Bone marrow (tissue), 2 donors: ENCODE data around the gene SPINK5.
"Not testable (repeated sequence)": the region's sequence is repeated elsewhere in the genome, so short reads cannot be mapped to it uniquely, and the experiment has no call there.

Experiments
- DNase-seq, 2 donors: peaks; one replicate each; lab custom pipeline; 2025; lab: John Stamatoyannopoulos, UW

Gene SPINK5, protein sequence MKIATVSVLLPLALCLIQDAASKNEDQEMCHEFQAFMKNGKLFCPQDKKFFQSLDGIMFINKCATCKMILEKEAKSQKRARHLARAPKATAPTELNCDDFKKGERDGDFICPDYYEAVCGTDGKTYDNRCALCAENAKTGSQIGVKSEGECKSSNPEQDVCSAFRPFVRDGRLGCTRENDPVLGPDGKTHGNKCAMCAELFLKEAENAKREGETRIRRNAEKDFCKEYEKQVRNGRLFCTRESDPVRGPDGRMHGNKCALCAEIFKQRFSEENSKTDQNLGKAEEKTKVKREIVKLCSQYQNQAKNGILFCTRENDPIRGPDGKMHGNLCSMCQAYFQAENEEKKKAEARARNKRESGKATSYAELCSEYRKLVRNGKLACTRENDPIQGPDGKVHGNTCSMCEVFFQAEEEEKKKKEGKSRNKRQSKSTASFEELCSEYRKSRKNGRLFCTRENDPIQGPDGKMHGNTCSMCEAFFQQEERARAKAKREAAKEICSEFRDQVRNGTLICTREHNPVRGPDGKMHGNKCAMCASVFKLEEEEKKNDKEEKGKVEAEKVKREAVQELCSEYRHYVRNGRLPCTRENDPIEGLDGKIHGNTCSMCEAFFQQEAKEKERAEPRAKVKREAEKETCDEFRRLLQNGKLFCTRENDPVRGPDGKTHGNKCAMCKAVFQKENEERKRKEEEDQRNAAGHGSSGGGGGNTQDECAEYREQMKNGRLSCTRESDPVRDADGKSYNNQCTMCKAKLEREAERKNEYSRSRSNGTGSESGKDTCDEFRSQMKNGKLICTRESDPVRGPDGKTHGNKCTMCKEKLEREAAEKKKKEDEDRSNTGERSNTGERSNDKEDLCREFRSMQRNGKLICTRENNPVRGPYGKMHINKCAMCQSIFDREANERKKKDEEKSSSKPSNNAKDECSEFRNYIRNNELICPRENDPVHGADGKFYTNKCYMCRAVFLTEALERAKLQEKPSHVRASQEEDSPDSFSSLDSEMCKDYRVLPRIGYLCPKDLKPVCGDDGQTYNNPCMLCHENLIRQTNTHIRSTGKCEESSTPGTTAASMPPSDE

GRCh38 chr5:148063861-148064260 lies at the start of gene SPINK5:
SPINK5 (plus strand) TSS chr5:148063980; CDS start chr5:148064045, 65 bp downstream.
- DNase-seq = no peak

DNA sequence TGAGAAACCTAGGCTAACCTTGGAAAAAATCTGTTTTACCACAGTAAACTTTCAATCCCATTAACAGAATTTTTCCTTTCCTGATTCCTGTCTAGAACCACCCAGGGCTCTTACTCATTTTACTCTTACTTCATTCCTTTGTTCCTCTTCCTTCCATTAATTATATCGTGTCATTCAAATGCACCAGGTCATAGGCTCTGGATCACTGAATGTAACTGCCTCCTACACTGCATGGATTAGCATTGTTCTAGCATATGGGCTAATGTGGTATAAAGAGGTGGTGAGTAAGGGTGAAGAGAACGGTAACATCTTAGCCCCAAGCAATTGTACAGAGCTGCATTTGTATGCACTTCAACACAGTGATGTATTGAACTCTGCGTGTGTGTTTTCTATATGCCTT lies 49.5 kb upstream of the SPINK5 start:
- no peak for DNase-seq

- DNase-seq = no peak
Observed at GRCh38 chr5:148020257-148020988, 43.4 kb upstream of the SPINK5 start.

DNA sequence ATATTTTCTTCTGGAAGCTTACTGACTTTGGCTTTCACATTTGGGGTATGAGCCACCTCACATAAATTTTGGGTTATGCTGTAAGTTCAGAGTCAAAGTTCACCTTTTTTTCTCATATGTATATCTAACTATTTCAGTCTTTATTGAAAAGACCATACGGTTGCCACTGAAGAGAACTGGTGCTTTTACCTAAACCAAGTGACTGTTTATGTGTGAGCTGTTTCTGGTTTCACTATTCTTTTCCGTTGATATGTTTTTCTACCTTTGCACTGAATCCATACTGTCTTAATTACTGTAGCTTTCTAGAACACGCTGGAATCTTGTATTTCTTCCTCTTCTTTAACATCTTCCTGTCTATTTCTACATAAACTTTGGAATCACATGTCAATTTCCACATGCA lies 36.3 kb upstream of the SPINK5 start:
- DNase-seq = no peak

DNA sequence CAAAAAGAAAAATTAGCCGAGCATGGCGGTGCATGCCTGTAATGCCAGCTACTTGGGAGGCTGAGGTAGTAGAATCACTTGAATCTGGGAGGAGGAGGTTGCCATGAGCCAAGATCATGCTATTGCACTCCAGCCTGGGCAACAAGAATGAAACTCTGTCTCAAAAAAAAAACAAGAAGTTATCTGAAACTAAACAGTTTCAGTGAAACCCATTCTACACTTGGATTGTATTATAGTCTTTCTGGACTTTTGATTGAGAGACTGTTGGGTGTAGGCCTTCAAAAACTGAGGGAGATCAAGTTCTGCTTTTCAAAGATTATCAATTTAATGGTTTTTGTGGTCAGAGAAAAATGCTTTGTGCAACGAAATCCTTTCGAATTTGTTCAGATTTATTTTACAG lies 34.6 kb upstream of the SPINK5 start:
- no peak for DNase-seq

- DNase-seq = no peak
Observed at GRCh38 chr5:148033134-148033533, 30.6 kb upstream of the SPINK5 start.

- DNase-seq = no peak
Observed at GRCh38 chr5:148035676-148036075, 28.1 kb upstream of the SPINK5 start.

GRCh38 chr5:148042881-148043280 lies 20.9 kb upstream of the SPINK5 start:
- DNase-seq = no peak

DNA sequence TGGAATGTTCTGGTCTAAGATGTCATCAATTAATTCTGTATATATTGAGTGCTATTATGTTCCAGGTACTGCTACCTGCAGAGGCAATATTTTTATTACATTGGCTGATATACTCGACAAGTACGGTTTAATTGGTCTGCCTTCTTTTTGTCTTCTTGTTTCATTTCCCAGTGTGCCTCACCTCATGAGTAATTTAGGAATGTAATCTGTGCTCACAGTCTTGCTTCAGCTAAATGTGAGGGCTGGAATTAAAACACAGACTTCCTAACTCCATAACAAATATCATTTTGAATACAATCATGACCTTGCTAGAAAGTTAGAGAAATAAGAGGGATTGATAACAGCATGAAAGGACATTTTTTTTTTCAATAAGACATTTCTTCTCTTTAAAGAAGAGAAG lies 20.1 kb upstream of the SPINK5 start:
- DNase-seq = no peak

GRCh38 chr5:148055160-148055559 lies 8.6 kb upstream of the SPINK5 start:
- DNase-seq = not testable (repeated sequence)

DNA sequence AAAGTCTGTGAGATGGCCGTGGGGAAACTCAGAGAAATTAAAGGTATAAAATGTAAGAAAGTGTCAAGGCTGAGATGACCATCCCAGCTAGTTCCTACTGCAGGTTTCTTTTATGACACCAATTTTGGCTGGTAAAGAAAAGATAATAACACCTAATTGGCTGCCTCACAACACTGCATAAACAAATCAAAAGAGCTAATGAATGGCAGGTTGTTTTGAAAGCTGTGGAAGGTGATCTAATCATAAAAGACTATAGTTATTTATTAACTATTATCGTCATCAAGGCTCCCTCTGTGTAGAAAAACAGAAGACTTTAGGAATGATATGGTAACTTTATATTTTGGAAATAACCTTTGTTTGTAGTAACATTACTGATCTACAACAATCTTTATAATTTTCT lies 3.5 kb upstream of the SPINK5 start:
- no peak for DNase-seq

DNA sequence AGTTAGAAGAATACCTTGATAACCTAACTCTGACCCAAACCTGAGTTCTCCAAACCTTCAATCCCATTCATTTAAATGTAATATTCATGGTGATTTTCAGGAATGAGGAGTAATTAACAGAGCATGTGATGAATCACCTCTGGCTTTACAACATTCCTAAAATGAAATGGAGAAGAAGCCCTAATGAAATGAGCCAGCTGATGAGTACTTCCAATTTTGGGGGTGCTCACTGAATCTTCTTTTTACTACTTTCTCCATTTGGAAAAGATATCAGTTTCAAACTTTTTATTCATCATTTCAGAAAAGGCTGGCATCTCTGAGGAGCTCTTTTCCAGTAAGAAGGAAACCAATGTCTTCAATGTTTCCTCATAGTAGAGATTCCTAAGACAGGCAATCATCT lies 2.9 kb upstream of the SPINK5 start:
- no peak for DNase-seq

- no peak for DNase-seq
Observed at GRCh38 chr5:148070621-148071020, 6.8 kb downstream of the SPINK5 start.

GRCh38 chr5:148072207-148072606 lies 8.4 kb downstream of the SPINK5 start:
- DNase-seq = no peak

GRCh38 chr5:148075529-148075928 lies 11.7 kb downstream of the SPINK5 start:
- DNase-seq = no peak

DNA sequence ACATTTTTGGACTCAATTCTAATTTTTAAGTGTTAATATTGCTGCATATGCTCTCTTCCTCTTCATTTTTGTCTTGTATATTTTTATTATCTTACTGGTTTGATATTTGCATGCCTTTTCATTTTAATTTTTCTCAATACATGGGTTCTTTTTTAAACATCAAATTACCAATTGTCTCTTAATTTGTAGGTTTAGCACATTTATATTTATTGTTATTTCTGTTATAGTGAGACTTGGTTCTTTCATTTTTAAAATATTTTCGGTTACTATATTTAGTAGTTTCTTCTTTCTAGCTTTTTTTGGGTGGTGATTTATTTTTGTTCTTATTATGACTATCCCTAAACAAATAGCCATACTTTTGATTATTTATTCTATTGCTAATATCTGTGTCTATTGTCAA lies 19.4 kb downstream of the SPINK5 start:
- no peak for DNase-seq

DNA sequence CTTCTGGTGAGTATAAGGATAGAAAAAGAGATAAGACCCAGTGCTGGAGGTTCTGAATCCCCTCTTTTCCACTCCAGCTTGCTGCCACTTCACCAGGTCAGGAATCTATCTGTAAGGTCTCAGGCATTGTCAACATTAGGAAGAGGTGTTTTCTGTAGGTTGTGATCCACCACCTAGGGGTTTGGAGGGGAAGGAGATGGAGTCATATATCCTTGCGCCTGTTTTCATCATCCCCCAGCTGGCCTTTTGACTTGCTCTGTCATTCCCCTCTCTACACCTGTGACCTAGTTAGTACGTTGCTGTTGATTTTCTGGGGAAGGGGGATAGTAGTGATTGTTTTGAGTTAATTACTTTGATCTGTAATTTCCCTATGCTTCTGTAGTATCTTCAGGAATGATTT lies 20.5 kb downstream of the SPINK5 start:
- no peak for DNase-seq

- no peak for DNase-seq
Observed at GRCh38 chr5:148085310-148085709, 21.5 kb downstream of the SPINK5 start.

- no peak for DNase-seq
Observed at GRCh38 chr5:148085977-148086705, 22.4 kb downstream of the SPINK5 start.

DNA sequence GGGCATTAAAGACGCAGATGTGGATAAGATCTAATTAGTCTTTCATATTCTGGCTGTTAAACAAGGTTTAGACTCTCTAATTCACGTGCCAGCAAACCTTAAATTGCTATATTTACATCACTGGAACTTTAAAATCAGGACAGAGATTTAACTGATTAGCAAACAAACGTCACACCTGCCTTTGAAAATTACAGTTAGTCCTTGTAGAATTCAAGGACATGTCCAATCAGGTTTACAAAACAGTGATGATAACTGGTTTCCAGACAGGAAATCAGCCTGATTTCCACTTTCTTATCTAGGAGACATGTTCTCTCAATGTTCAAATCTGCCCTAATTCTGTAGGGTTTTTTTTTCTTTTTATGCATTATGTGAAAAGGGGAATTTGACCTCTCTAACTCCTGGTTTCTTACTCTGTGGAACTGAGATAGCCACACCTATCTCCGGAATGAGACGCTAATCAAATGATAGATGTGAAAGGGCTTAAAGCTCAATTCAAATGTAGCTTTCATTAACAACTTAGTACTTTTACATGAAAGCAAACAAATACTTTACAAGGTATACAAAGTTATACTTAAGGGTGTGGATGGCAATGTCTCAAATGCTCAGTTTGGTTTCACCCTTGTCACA lies 26.5 kb downstream of the SPINK5 start:
- no peak for DNase-seq

- no peak for DNase-seq
Observed at GRCh38 chr5:148090773-148091250, 27.0 kb downstream of the SPINK5 start.
